SK-N-MC (cell line): ENCODE measurements around the gene GPATCH4.
"Not testable (repeated sequence)": the region's sequence is repeated elsewhere in the genome, so short reads cannot be mapped to it uniquely, and the experiment has no call there.

Source experiments
- EZH2 ChIP-seq: fragments of 200-600 bp; sonication (generic); IDR thresholded peaks from one replicate; pipeline ENCODE4 v1.6.1; 2017; ENCODE audit warnings: antibody characterized with exemption
- FOXP2 ChIP-seq: optimal IDR thresholded peaks from 2 replicates; pipeline ENCODE3; 2011; ENCODE audit warnings: mild to moderate bottlenecking, moderate library complexity; ENCODE audit not compliant: insufficient read depth; ENCODE audit errors: extremely low read length, control extremely low read depth
- POLR2AphosphoS5 ChIP-seq: IDR thresholded peaks from 2 replicates; pipeline ENCODE4 v1.6.1; 2012; ENCODE audit warnings: mild to moderate bottlenecking, low read depth, low read length, borderline replicate concordance

- not testable (repeated sequence) for TF ChIP-seq POLR2AphosphoS5, EZH2, FOXP2
Measured at GRCh38 chr1:156631152-156631551, 29.9 kb upstream of the GPATCH4 start.
